DND-41 (cell line): ENCODE data around the gene HAUS6.
A peak's percentile ranks its signal among the peaks of the same experiment; 100 is the strongest.

ENCODE experiments used
- ATAC-seq: fragments of 200-7000 bp; cut with Tn5 transposase; 3 replicates; pipeline ENCODE4 v1.9.1; 2021; ENCODE audit warnings: low read depth; ENCODE audit not compliant: insufficient read depth
- DNase-seq: peaks from one replicate; pipeline ENCODE4 v3.0.0-alpha.2; 2020
- H2AFZ ChIP-seq: 2 replicates; pipeline ENCODE4 v1.6.0; 2012; ENCODE audit warnings: low read depth, low read length
- H3K27ac ChIP-seq: 2 replicates; pipeline ENCODE4 v1.5.1; 2012; ENCODE audit warnings: low read length, inconsistent platforms
- H3K27me3 ChIP-seq: fragments of 200-600 bp; sonication (generic); 2 replicates; pipeline ENCODE4 v1.6.0; 2012; ENCODE audit warnings: low read length, mild to moderate bottlenecking, inconsistent platforms; ENCODE audit not compliant: insufficient read depth, poor library complexity
- H3K36me3 ChIP-seq: 2 replicates; pipeline ENCODE4 v1.5.1; 2012; ENCODE audit warnings: low read length, inconsistent platforms; ENCODE audit not compliant: insufficient read depth
- H3K4me1 ChIP-seq: 2 replicates; pipeline ENCODE4 v1.5.1; 2012; ENCODE audit warnings: mild to moderate bottlenecking, low read length; ENCODE audit not compliant: insufficient read depth
- H3K4me2 ChIP-seq: 2 replicates; pipeline ENCODE4 v1.6.0; 2012; ENCODE audit warnings: mild to moderate bottlenecking, moderate library complexity, low read length, inconsistent platforms; ENCODE audit not compliant: insufficient read depth
- H3K4me3 ChIP-seq, 2 experiments: fragments of 200-600 bp in 1 of 2; shearing (Covaris generic) in 1 of 2; 2 replicates each; pipeline ENCODE4 v1.5.1; 2012 to 2016; ENCODE audit warnings: inconsistent platforms in 2 of 2, low read length in 2 of 2, mild to moderate bottlenecking in 2 of 2, low read depth in 1 of 2, moderate library complexity in 1 of 2
- H3K79me2 ChIP-seq: 2 replicates; pipeline ENCODE4 v1.6.0; 2012; ENCODE audit warnings: low read length, inconsistent platforms; ENCODE audit not compliant: insufficient read depth
- H3K9ac ChIP-seq: 2 replicates; pipeline ENCODE4 v1.6.0; 2012; ENCODE audit warnings: low read depth, mild to moderate bottlenecking, inconsistent platforms, low read length, moderate library complexity
- H3K9me3 ChIP-seq: 2 replicates; pipeline ENCODE4 v1.5.1; 2012; ENCODE audit warnings: low read length, moderate library complexity, mild to moderate bottlenecking, inconsistent platforms; ENCODE audit not compliant: insufficient read depth, severe bottlenecking
- H4K20me1 ChIP-seq: 2 replicates; pipeline ENCODE4 v1.6.0; 2012; ENCODE audit warnings: low read length; ENCODE audit not compliant: insufficient read depth
- CTCF ChIP-seq: IDR thresholded peaks from 2 replicates; pipeline ENCODE4 v1.5.1; 2012; ENCODE audit warnings: borderline replicate concordance, low read length, moderate library complexity, mild to moderate bottlenecking; ENCODE audit not compliant: poor library complexity, severe bottlenecking; ENCODE audit errors: extremely low read depth
- EZH2 ChIP-seq: IDR thresholded peaks from 3 replicates; pipeline ENCODE4 v1.6.1; 2012; ENCODE audit warnings: borderline replicate concordance, low read depth, mild to moderate bottlenecking, moderate library complexity, low read length, inconsistent platforms; ENCODE audit not compliant: severe bottlenecking

The HAUS6 gene

GRCh38 chr9:19049917-19050636, 52.6 kb downstream of the HAUS6 start:
- Histone ChIP-seq H4K20me1 (peaks cover 13% of the 10 kb centered on the region; the same call in 1 of the 2 replicates), H3K79me2 (peaks cover 33% of the 10 kb centered on the region), H3K9ac (peak overlapping the region; percentile 77), H3K27ac (peak overlapping the region; percentile 97), H3K27me3 (no peaks in the 10 kb centered on the region), H3K9me3 (no peaks in the 10 kb centered on the region), H3K4me1 (peaks cover 37% of the 10 kb centered on the region), H3K4me3 (peak overlapping the region; percentile 75 to 83), H3K36me3 (no peaks in the 10 kb centered on the region; the same call in 1 of the 2 replicates), H3K4me2 (peak overlapping the region; percentile 83), H2AFZ (peak overlapping the region; percentile 85)
- peak; percentile 17 for DNase-seq
- no peak for ATAC-seq
- TF ChIP-seq CTCF (no peak), EZH2 (no peak)

DNA sequence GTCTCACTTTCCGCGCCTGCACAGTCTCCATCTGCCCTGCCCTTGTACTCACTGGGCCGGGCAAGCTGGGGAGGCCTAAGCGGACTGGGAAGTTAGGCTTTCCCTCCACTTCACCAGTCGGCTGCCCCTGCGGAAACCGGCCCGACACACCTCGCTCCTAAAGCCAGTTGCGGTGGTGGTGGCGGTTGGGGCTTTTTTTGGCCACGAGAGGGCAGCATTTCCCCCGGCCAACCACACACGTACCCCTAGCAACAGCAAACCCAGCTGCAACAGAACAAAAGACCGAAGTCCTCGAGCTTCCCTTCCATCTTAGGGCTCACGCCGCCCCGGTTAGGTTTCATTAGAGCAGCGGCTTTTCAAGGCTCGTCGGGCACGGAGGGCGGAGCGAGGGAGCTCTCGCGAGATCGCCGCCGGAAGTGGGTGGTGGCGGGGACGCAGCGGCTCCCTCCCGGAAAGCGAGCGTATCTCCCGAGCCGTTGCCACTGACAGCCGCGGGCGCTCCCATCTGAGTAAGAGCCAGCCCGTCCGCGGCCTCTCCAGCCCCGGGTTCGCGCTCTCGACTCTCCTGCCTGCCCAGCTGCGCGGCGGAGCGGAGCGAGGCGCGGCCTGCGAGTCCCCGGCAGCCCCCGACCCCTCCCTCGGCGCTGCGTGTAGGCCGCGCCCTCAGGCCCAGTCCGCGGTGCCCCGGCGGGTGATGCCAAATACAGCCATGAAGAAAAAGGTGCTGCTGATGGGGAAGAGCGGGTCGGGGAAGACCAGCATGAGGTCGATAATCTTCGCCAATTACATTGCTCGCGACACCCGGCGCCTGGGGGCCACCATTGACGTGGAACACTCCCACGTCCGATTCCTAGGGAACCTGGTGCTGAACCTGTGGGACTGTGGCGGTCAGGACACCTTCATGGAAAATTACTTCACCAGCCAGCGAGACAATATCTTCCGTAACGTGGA, 53.5 kb downstream of the HAUS6 start, which contains the start of gene RRAGA:
RRAGA (plus strand) TSS at position 462 of the 951 bp plus-strand sequence; CDS start at position 695, 233 bp downstream.
- Histone ChIP-seq H3K27ac (peak within 1 kb of the TSS; percentile 97), H2AFZ (peak within 1 kb of the TSS; percentile 98), H3K4me3 (peak within 1 kb of the TSS; percentile 75 to 83), H3K4me2 (peak within 1 kb of the TSS; percentile 83), H3K27me3 (no peaks in the 10 kb centered on the region), H3K79me2 (peaks cover 33% of the 10 kb centered on the region), H3K4me1 (peaks cover 37% of the 10 kb centered on the region), H3K36me3 (no peaks in the 10 kb centered on the region; the same call in 1 of the 2 replicates), H3K9ac (peak within 1 kb of the TSS; percentile 77), H3K9me3 (no peaks in the 10 kb centered on the region), H4K20me1 (peaks cover 13% of the 10 kb centered on the region; the same call in 1 of the 2 replicates)
- DNase-seq (peak; percentile 94), ATAC-seq (peak; percentile 90)
- peak; percentile 84 for TF ChIP-seq CTCF
- no peak for TF ChIP-seq EZH2

DNA sequence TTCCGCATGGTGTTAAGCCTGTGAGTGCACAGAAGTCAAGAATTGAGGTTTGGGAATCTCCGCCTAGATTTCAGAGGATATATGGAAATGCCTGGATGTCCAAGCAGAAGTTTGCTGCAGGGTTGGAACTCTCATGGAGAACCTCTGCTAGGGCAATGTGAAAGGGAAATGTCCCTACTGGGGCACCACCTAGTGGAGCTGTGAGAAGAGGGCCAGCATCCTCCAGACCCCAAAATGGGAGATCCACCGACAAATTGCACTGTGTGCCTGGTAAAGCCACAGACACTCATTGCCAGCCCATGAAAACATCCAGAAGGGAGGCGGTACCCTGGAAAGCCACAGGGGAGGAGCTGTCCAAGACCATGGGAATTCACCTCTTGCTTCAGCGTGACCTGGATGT, 66.1 kb downstream of the HAUS6 start:
- Histone ChIP-seq H3K79me2 (no peaks in the 10 kb centered on the region), H3K4me3 (no peak overlapping the region), H3K36me3 (no peaks in the 10 kb centered on the region), H4K20me1 (no peaks in the 10 kb centered on the region), H3K27ac (no peak overlapping the region), H3K4me2 (no peak overlapping the region), H3K4me1 (no peaks in the 10 kb centered on the region), H3K27me3 (no peaks in the 10 kb centered on the region), H3K9ac (no peak overlapping the region), H2AFZ (no peak overlapping the region), H3K9me3 (no peaks in the 10 kb centered on the region)
- DNase-seq (no peak), ATAC-seq (peak; percentile 58; the same call in 2 of the 3 replicates)
- TF ChIP-seq CTCF (peak; percentile 43), EZH2 (no peak)
